OCI-LY7 (cell line): Measurements from ENCODE around the gene OTUD3. TPM values are rescaled to one million over a fixed set of nuclear protein-coding genes. Genes with fewer than 3 reads are reported as not detected.

ENCODE experiments used
- BruUV-seq: library from RNA; stranded (reverse); fragments of 400-500 nt; replicated peaks from 2 replicates; lab custom pipeline; 2021; lab: Mats Ljungman, UMichigan
- CTCF ChIA-PET: fragments of 300-600 bp; sonication (Branson Sonifier 250); formaldehyde crosslinking; loops from one replicate; lab custom pipeline; 2022; ENCODE audit warnings: antibody characterized with exemption; ENCODE audit not compliant: unreplicated experiment; lab: Charles Lee
- POLR2A ChIA-PET: fragments of 300-600 bp; sonication (Branson Sonifier 250); formaldehyde crosslinking; loops from one replicate; lab custom pipeline; 2022; ENCODE audit warnings: antibody characterized with exemption; lab: Charles Lee
- DNase-seq: peaks from one replicate; pipeline ENCODE4 v3.0.0-alpha.2; 2015; ENCODE audit warnings: low spot score
- H2AFZ ChIP-seq: fragments of 200-600 bp; sonication (generic), shearing (Covaris generic); 2 replicates; pipeline ENCODE4 v1.6.1; 2014; ENCODE audit warnings: mild to moderate bottlenecking, antibody characterized with exemption, low read length, moderate library complexity
- H3K27ac ChIP-seq: fragments of 200-600 bp; sonication (generic); 2 replicates; pipeline ENCODE4 v1.5.1; 2014; ENCODE audit warnings: mixed run types, low read depth, mild to moderate bottlenecking, moderate library complexity, low read length, inconsistent platforms; ENCODE audit not compliant: poor library complexity, severe bottlenecking
- H3K36me3 ChIP-seq: fragments of 200-600 bp; sonication (generic); 2 replicates; pipeline ENCODE4 v1.6.1; 2014; ENCODE audit warnings: mild to moderate bottlenecking, antibody characterized with exemption, low read length, moderate library complexity, mixed read lengths; ENCODE audit not compliant: insufficient read depth
- H3K4me1 ChIP-seq: fragments of 200-600 bp; sonication (generic); 2 replicates; pipeline ENCODE4 v1.5.1; 2014; ENCODE audit warnings: mild to moderate bottlenecking, low read length; ENCODE audit not compliant: insufficient read depth, poor library complexity, severe bottlenecking
- H3K4me2 ChIP-seq: fragments of 200-600 bp; sonication (generic); 2 replicates; pipeline ENCODE4 v1.6.1; 2014; ENCODE audit warnings: mild to moderate bottlenecking, low read length
- H3K4me3 ChIP-seq: fragments of 200-600 bp; sonication (generic); 2 replicates; pipeline ENCODE4 v1.5.1; 2014; ENCODE audit warnings: mild to moderate bottlenecking, low read depth, low read length; ENCODE audit not compliant: poor library complexity, severe bottlenecking
- H3K79me2 ChIP-seq: fragments of 200-600 bp; sonication (generic); 2 replicates; pipeline ENCODE4 v1.6.1; 2016; ENCODE audit warnings: low read depth, mild to moderate bottlenecking, low read length, moderate library complexity, mixed read lengths; ENCODE audit not compliant: insufficient read depth
- H3K9me2 ChIP-seq: fragments of 200-600 bp; sonication (generic); 2 replicates; pipeline ENCODE4 v1.6.1; 2016; ENCODE audit warnings: mild to moderate bottlenecking, low read length, mixed read lengths; ENCODE audit not compliant: insufficient read depth
- H3K9me3 ChIP-seq: fragments of 200-600 bp; sonication (generic); 2 replicates; pipeline ENCODE4 v1.6.1; 2014; ENCODE audit warnings: mild to moderate bottlenecking, mixed run types, low read length, mixed read lengths
- H4K20me1 ChIP-seq: fragments of 200-600 bp; sonication (generic); 2 replicates; pipeline ENCODE4 v1.6.1; 2014; ENCODE audit warnings: mild to moderate bottlenecking, antibody characterized with exemption, low read length, moderate library complexity, mixed read lengths; ENCODE audit not compliant: insufficient read depth
- CTCF ChIP-seq: fragments of 200-600 bp; sonication (generic); conservative IDR thresholded peaks from 2 replicates; pipeline ENCODE4 v1.5.1; 2014; ENCODE audit warnings: mild to moderate bottlenecking, antibody characterized with exemption, low read length, moderate library complexity, mixed read lengths
- EZH2phosphoT487 ChIP-seq: fragments of 200-600 bp; sonication (generic); IDR thresholded peaks from 2 replicates; pipeline ENCODE4 v1.6.1; 2018; ENCODE audit warnings: low read depth, borderline replicate concordance, mild to moderate bottlenecking, mixed run types, antibody characterized with exemption, low read length, moderate library complexity, mixed read lengths
- intact Hi-C: fragments of 100-400 bp; cut with micrococcal nuclease; formaldehyde crosslinking; loops from one replicate; pipeline ENCODE4 v1.10.0; 2022; ENCODE audit not compliant: unreplicated experiment
- total RNA-seq, 2 experiments: library from RNA; depleted of rRNA in 1 of 2; stranded (reverse); fragments of >200 nt in 1 of 2; shearing (Covaris generic) in 1 of 2; gene quantifications; 2 replicates each; pipeline ENCODE4 v1.2.3, GENCODE V29; 2014 to 2022

Gene OTUD3
- total RNA-seq, 2 experiments from 2014 or later: 7.3 to 14.7 TPM

GRCh38 chr1:19877181-19877750, 4.9 kb upstream of the OTUD3 start:
- no TSS peak for BruUV-seq
- H3K4me1 ChIP-seq: peaks cover 5% of the 10 kb centered on the region
- intact Hi-C loops: no loop called here
- no peaks in the 10 kb centered on the region for H3K9me3 ChIP-seq
- DNase-seq: no peak
- ChIA-PET CTCF (no interaction called here), POLR2A (interaction anchor here (0.6 kb wide), 1 partner anchor 477 kb away, joined by 5 read pairs; no protein-coding TSS in a partner anchor)
- no peaks in the 10 kb centered on the region for H3K79me2 ChIP-seq
- H3K4me3 ChIP-seq: no peak overlapping the region
- H3K36me3 ChIP-seq: no peaks in the 10 kb centered on the region
- H3K9me2 ChIP-seq: no peaks in the 10 kb centered on the region
- H3K27ac ChIP-seq: no peak overlapping the region
- no peaks in the 10 kb centered on the region for H4K20me1 ChIP-seq
- TF ChIP-seq EZH2phosphoT487: no peak
- no peak for TF ChIP-seq CTCF
- no peak overlapping the region for H2AFZ ChIP-seq
- no peak overlapping the region for H3K4me2 ChIP-seq

- no peak overlapping the region for H3K4me3 ChIP-seq
- TF ChIP-seq EZH2phosphoT487 (no peak), CTCF (no peak)
- no peaks in the 10 kb centered on the region for H3K9me2 ChIP-seq
- no TSS peak for BruUV-seq
- H2AFZ ChIP-seq: no peak overlapping the region
- no peak overlapping the region for H3K4me2 ChIP-seq
- intact Hi-C loops: no loop called here
- peaks cover 6% of the 10 kb centered on the region for H3K4me1 ChIP-seq
- ChIA-PET POLR2A (interaction anchor here (0.6 kb wide), 1 partner anchor 477 kb away, joined by 5 read pairs; no protein-coding TSS in a partner anchor), CTCF (no interaction called here)
- H3K27ac ChIP-seq: no peak overlapping the region
- H3K9me3 ChIP-seq: no peaks in the 10 kb centered on the region
- peaks cover 4% of the 10 kb centered on the region; the same call in 1 of the 2 replicates for H3K79me2 ChIP-seq
- no peaks in the 10 kb centered on the region for H4K20me1 ChIP-seq
- no peak for DNase-seq
- no peaks in the 10 kb centered on the region for H3K36me3 ChIP-seq
Observed at GRCh38 chr1:19877821-19878636, 4.2 kb upstream of the OTUD3 start.

GRCh38 chr1:19878637-19878985, 3.6 kb upstream of the OTUD3 start:
- H3K9me3 ChIP-seq: no peaks in the 10 kb centered on the region
- H3K4me3 ChIP-seq: no peak overlapping the region
- H3K36me3 ChIP-seq: no peaks in the 10 kb centered on the region
- H3K4me1 ChIP-seq: peaks cover 12% of the 10 kb centered on the region
- no peak overlapping the region for H3K27ac ChIP-seq
- 0 out of 2 replicates have a peak, but pooled peaks cover 3% of the 10 kb centered on the region for H4K20me1 ChIP-seq
- CTCF ChIA-PET: no interaction called here
- POLR2A ChIA-PET: no interaction called here
- no peak overlapping the region for H3K4me2 ChIP-seq
- TF ChIP-seq EZH2phosphoT487: no peak
- TF ChIP-seq CTCF: no peak
- no peak for DNase-seq
- intact Hi-C loops: no loop called here
- no TSS peak for BruUV-seq
- H3K9me2 ChIP-seq: no peaks in the 10 kb centered on the region
- H3K79me2 ChIP-seq: peaks cover 10% of the 10 kb centered on the region; the same call in 1 of the 2 replicates
- H2AFZ ChIP-seq: no peak overlapping the region
